ENCODE data around the gene AKNA. TPM values are rescaled to one million over a fixed set of nuclear protein-coding genes. Genes with fewer than 3 reads are reported as not detected.

AKNA gene
- total RNA-seq, 1 experiment from 2014 or later = 29.3 TPM

DNA sequence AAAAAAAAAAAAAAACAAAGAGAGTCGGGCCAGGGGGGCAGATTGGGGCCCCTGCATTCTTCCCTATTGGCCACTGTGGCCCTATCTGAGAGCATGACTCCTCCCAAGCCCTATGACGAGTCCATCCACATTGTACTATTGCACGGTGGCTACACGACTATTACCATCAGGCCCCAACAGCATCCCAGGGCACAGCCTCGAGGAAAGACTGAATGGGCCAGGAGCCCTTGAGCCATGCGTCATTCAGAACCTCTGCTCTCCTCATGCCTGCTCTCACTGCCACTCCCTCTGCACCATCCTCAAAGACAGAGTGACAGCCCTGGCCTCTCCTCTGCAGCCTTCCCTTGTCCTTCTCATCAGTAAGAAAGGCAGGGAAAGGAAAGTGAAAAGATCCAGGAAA lies 85.1 kb downstream of the AKNA start:
- Mint-ChIP-seq H3K4me1 (0 out of 2 replicates have a peak, but pooled peaks cover 3% of the 10 kb centered on the region), H3K27ac (0 out of 2 replicates have a peak overlapping the region, but pooled peaks have one; percentile 36), H3K9me3 (no peaks in the 10 kb centered on the region), H3K27me3 (ENCODE audit: low read depth) (no peaks in the 10 kb centered on the region), H3K36me3 (peaks cover 22% of the 10 kb centered on the region), H3K4me3 (no peak overlapping the region)
- DNase-seq (ENCODE audit: low spot score) (no peak), ATAC-seq (no peak)
- POLR2A ChIA-PET = no interaction called here
- TF ChIP-seq, protein P1, sequence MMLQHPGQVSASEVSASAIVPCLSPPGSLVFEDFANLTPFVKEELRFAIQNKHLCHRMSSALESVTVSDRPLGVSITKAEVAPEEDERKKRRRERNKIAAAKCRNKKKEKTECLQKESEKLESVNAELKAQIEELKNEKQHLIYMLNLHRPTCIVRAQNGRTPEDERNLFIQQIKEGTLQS (CRISPR knock-in tag; conservative IDR thresholded peaks at IDR 0.05) = no peak
- TF ChIP-seq, protein P2, sequence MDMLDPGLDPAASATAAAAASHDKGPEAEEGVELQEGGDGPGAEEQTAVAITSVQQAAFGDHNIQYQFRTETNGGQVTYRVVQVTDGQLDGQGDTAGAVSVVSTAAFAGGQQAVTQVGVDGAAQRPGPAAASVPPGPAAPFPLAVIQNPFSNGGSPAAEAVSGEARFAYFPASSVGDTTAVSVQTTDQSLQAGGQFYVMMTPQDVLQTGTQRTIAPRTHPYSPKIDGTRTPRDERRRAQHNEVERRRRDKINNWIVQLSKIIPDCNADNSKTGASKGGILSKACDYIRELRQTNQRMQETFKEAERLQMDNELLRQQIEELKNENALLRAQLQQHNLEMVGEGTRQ (CRISPR knock-in tag; IDR thresholded peaks at IDR 0.05) = no peak
- TF ChIP-seq TEAD1 (CRISPR knock-in tag; IDR thresholded peaks at IDR 0.05) (no peak), ZSCAN18 (CRISPR knock-in tag; IDR thresholded peaks at IDR 0.05) (no peak), ZNF219 (CRISPR knock-in tag; IDR thresholded peaks at IDR 0.05; ENCODE audit: borderline replicate concordance) (no peak), ATF1 (CRISPR knock-in tag; IDR thresholded peaks at IDR 0.05) (no peak), KAT7 (CRISPR knock-in tag; IDR thresholded peaks at IDR 0.05; ENCODE audit: borderline replicate concordance) (no peak), STAT6 (CRISPR knock-in tag; conservative IDR thresholded peaks at IDR 0.05; ENCODE audit: low read depth) (no peak)
- TF ChIP-seq, protein P3, sequence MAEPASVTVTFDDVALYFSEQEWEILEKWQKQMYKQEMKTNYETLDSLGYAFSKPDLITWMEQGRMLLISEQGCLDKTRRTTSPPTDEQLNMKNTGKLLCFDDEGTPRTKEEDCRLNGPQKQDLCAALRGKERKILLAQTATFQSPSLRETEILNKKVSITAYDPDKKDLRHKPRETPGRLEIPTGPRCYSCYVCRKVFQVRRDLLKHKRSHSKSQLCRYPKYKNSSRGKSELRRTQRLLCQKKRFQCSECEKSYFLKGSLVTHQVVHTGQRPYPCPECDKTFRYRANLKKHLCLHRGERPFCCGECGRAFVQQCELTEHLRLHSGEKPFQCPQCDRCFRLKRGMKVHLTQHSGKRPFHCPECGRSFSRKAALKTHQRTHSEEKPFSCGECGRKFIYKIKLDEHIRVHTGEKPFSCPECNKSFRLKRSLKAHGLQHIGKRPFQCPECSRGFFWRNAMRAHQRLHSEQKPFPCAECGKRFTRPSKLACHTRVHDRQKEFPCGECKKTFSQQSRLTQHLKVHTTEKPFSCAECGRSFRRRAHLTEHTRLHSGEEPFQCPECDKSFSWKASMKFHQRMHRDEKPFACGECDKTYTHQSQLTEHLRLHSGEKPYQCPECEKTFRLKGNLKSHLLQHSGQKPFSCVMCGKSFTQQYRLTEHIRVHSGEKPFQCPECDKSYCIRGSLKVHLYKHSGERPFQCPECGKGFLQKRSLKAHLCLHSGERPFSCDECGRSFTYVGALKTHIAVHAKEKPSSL (CRISPR knock-in tag; conservative IDR thresholded peaks at IDR 0.05) = no peak
- TF ChIP-seq, protein P4, sequence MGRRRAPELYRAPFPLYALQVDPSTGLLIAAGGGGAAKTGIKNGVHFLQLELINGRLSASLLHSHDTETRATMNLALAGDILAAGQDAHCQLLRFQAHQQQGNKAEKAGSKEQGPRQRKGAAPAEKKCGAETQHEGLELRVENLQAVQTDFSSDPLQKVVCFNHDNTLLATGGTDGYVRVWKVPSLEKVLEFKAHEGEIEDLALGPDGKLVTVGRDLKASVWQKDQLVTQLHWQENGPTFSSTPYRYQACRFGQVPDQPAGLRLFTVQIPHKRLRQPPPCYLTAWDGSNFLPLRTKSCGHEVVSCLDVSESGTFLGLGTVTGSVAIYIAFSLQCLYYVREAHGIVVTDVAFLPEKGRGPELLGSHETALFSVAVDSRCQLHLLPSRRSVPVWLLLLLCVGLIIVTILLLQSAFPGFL (CRISPR knock-in tag; IDR thresholded peaks at IDR 0.05; ENCODE audit: borderline replicate concordance) = no peak
- CTCF ChIA-PET = interaction anchor here (0.6 to 1.6 kb wide), 2 partner anchors 195 to 245 kb away, joined by 3 to 6 read pairs; no protein-coding TSS in a partner anchor

- Mint-ChIP-seq H3K27me3 (ENCODE audit: low read depth) (no peaks in the 10 kb centered on the region), H3K36me3 (peaks cover 25% of the 10 kb centered on the region), H3K27ac (no peak overlapping the region), H3K4me3 (no peak overlapping the region), H3K4me1 (0 out of 2 replicates have a peak, but pooled peaks cover 3% of the 10 kb centered on the region), H3K9me3 (no peaks in the 10 kb centered on the region)
- ChIA-PET CTCF (interaction anchor here (0.6 to 1.6 kb wide), 2 partner anchors 194 to 245 kb away, joined by 3 to 6 read pairs; no protein-coding TSS in a partner anchor), POLR2A (no interaction called here)
- TF ChIP-seq MXD4 (CRISPR knock-in tag; IDR thresholded peaks at IDR 0.05; ENCODE audit: borderline replicate concordance) = no peak
- no peak for TF ChIP-seq ZBTB21 (CRISPR knock-in tag; IDR thresholded peaks at IDR 0.05; ENCODE audit: borderline replicate concordance)
- TF ChIP-seq ZSCAN18 (CRISPR knock-in tag; IDR thresholded peaks at IDR 0.05) = no peak
- TF ChIP-seq FOXP1 (CRISPR knock-in tag; IDR thresholded peaks at IDR 0.05; ENCODE audit: borderline replicate concordance) = no peak
- no peak for TF ChIP-seq IRF2 (CRISPR knock-in tag; IDR thresholded peaks at IDR 0.05; ENCODE audit: borderline replicate concordance, low read depth)
- no peak for TF ChIP-seq NR3C1 (CRISPR knock-in tag; conservative IDR thresholded peaks at IDR 0.05; ENCODE audit: low read depth)
- TF ChIP-seq, protein P4 (CRISPR knock-in tag; IDR thresholded peaks at IDR 0.05; ENCODE audit: borderline replicate concordance) = no peak
- TF ChIP-seq, protein P5, sequence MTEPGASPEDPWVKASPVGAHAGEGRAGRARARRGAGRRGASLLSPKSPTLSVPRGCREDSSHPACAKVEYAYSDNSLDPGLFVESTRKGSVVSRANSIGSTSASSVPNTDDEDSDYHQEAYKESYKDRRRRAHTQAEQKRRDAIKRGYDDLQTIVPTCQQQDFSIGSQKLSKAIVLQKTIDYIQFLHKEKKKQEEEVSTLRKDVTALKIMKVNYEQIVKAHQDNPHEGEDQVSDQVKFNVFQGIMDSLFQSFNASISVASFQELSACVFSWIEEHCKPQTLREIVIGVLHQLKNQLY (CRISPR knock-in tag; IDR thresholded peaks at IDR 0.05) = no peak
- TF ChIP-seq FOXK1 (CRISPR knock-in tag; IDR thresholded peaks at IDR 0.05) = no peak
- TF ChIP-seq, protein P6, sequence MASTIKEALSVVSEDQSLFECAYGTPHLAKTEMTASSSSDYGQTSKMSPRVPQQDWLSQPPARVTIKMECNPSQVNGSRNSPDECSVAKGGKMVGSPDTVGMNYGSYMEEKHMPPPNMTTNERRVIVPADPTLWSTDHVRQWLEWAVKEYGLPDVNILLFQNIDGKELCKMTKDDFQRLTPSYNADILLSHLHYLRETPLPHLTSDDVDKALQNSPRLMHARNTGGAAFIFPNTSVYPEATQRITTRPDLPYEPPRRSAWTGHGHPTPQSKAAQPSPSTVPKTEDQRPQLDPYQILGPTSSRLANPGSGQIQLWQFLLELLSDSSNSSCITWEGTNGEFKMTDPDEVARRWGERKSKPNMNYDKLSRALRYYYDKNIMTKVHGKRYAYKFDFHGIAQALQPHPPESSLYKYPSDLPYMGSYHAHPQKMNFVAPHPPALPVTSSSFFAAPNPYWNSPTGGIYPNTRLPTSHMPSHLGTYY (CRISPR knock-in tag; IDR thresholded peaks at IDR 0.05) = no peak
- no peak for ATAC-seq
- no peak for DNase-seq (ENCODE audit: low spot score)
These were observed 85.8 kb downstream of the AKNA start for GRCh38 chr9:114301798-114302565.
